Ovary (tissue), 9 donors: ENCODE results near the gene NIPBL. TPM values are rescaled to one million over a fixed set of nuclear protein-coding genes. Genes with fewer than 3 reads are reported as not detected.

Source experiments
- DNase-seq, 5 donors: peaks; one replicate each; pipeline ENCODE4 v3.0.0-alpha.2; 2019 to 2020
- H3K27ac ChIP-seq, 2 donors: fragments of 200-600 bp; one replicate each; pipeline versions ENCODE4 v1.5.1 to v1.8.0; 2019 to 2022
- H3K27me3 ChIP-seq: fragments of 200-600 bp; one replicate; pipeline ENCODE4 v1.8.0; 2022
- H3K36me3 ChIP-seq: fragments of 200-600 bp; sonication (generic); one replicate; pipeline ENCODE4 v1.5.1; 2019
- H3K4me1 ChIP-seq: one replicate; pipeline ENCODE4 v1.8.1; 2013; ENCODE audit warnings: mild to moderate bottlenecking, moderate library complexity; ENCODE audit not compliant: insufficient read depth
- H3K4me3 ChIP-seq: fragments of 200-600 bp; sonication (generic); one replicate; pipeline ENCODE4 v1.5.1; 2017
- H3K9me3 ChIP-seq, 2 donors: fragments of 200-600 bp in 1 of 2; sonication (generic) in 1 of 2; one replicate each; pipeline versions ENCODE4 v1.5.1 to v1.8.1; 2013 to 2019; ENCODE audit warnings: mild to moderate bottlenecking in 1 of 2, moderate library complexity in 1 of 2
- EP300 ChIP-seq: sonication (generic); formaldehyde crosslinking; IDR thresholded peaks from one replicate; pipeline ENCODE4 v1.6.1; 2017; ENCODE audit warnings: antibody characterized with exemption
- POLR2A ChIP-seq: fragments of 450-650 bp; IDR thresholded peaks from one replicate; pipeline ENCODE4 v1.6.1; 2017; ENCODE audit warnings: antibody characterized with exemption, mild to moderate bottlenecking, moderate library complexity
- WGBS, 3 donors: extraction: QIAGEN DNeasy Blood & Tissue Kit in 1 of 3; methylation state at CpG; one replicate each; pipeline versions ENCODE4 v1.1.5 to v1.1.7; 2013 to 2017; 5-methylcytosine and 5-hydroxymethylcytosine counted together
- intact Hi-C, 4 donors: fragments of 100-400 bp; cut with DNase I; formaldehyde crosslinking; loops; one replicate each; pipeline versions ENCODE4 v1.11.0 to v1.15.1; 2022 to 2023
- polyA plus RNA-seq, 2 donors: library from polyadenylated mRNA; stranded (reverse); fragments of 200-250 nt in 1 of 2; fragments of 350-450 nt in 1 of 2; fragmentation: Illumina TruSeq in 1 of 2; extraction: RNeasy Lipid Tissue Mini Kit (QIAGEN cat#74804) in 1 of 2; gene quantifications; one replicate each; pipeline ENCODE4 v1.2.3, GENCODE V29; 2013 to 2014
- total RNA-seq, 7 donors: library from RNA; depleted of rRNA in 2 of 7; stranded (reverse); fragments of >200 nt in 2 of 7; fragmentation: NEBNext Ultra II Directional in 3 of 7; extraction: Animal tissue kit (Norgen Biotek cat#: 25700) in 3 of 7; gene quantifications; one replicate each; pipeline versions ENCODE4 v1.1.0 to v1.2.4, GENCODE V29; 2016 to 2023
- TF ChIP-seq, protein P1 (sequence below), 3 donors: fragments of 450-650 bp in 2 of 3; fragments of 200-600 bp in 1 of 3; IDR thresholded peaks; one replicate each; pipeline versions ENCODE4 v1.5.1 to v1.8.0; 2016 to 2022; ENCODE audit warnings: antibody characterized with exemption in 3 of 3, mild to moderate bottlenecking in 1 of 3
- donor health status: DM: no; HTN: no; CAD: no; lungs with moderate emphysema.
- donor health status: DM: no; HTN: no; CAD: no.
- donor health status: Bipolar disorder and iron deficiency.
- donor health status: DM: yes; HTN: yes; CAD: no.
- donor health status: DM: no; HTN: no; CAD: no.
- donor health status: DM: yes; HTN: yes; CAD: no.

The NIPBL gene
- total and polyA plus RNA-seq, 9 donors = 20.8 to 73.1 (median 61.7) TPM

GRCh38 chr5:36881304-36881703, 4.7 kb downstream of the NIPBL start:
- Histone ChIP-seq H3K9me3 (no peaks in the 10 kb centered on the region), H3K36me3 (no peaks in the 10 kb centered on the region), H3K4me3 (no peak overlapping the region), H3K4me1 (peaks cover 12% of the 10 kb centered on the region), H3K27me3 (no peaks in the 10 kb centered on the region), H3K27ac (no peak overlapping the region)
- TF ChIP-seq EP300 = no peak
- TF ChIP-seq, protein P1, sequence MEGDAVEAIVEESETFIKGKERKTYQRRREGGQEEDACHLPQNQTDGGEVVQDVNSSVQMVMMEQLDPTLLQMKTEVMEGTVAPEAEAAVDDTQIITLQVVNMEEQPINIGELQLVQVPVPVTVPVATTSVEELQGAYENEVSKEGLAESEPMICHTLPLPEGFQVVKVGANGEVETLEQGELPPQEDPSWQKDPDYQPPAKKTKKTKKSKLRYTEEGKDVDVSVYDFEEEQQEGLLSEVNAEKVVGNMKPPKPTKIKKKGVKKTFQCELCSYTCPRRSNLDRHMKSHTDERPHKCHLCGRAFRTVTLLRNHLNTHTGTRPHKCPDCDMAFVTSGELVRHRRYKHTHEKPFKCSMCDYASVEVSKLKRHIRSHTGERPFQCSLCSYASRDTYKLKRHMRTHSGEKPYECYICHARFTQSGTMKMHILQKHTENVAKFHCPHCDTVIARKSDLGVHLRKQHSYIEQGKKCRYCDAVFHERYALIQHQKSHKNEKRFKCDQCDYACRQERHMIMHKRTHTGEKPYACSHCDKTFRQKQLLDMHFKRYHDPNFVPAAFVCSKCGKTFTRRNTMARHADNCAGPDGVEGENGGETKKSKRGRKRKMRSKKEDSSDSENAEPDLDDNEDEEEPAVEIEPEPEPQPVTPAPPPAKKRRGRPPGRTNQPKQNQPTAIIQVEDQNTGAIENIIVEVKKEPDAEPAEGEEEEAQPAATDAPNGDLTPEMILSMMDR (IDR thresholded peaks at IDR 0.05) = no peak
- TF ChIP-seq POLR2A = no peak
- intact Hi-C loops = loop anchor here in 1 of 4 donors (10.0 kb wide), 1 partner anchor 53 kb away; no protein-coding TSS in a partner anchor
- no peak for DNase-seq

- peaks cover 12% of the 10 kb centered on the region for H3K4me1 ChIP-seq
- no peaks in the 10 kb centered on the region for H3K9me3 ChIP-seq
- WGBS, 3 donors = 92 to 97% (median 97%) methylated on average over 1 of the region's 1 CpG
- H3K36me3 ChIP-seq = no peaks in the 10 kb centered on the region
- TF ChIP-seq POLR2A (no peak), EP300 (no peak)
- TF ChIP-seq, protein P1 (IDR thresholded peaks at IDR 0.05) = no peak
- H3K27me3 ChIP-seq = no peaks in the 10 kb centered on the region
- H3K27ac ChIP-seq = no peak overlapping the region
- intact Hi-C loops = loop anchor here in 1 of 4 donors (10.0 kb wide), 1 partner anchor 53 kb away; no protein-coding TSS in a partner anchor
- DNase-seq = no peak
- H3K4me3 ChIP-seq = no peak overlapping the region
Measured at GRCh38 chr5:36881807-36882206, 5.2 kb downstream of the NIPBL start.

- peaks cover 12% of the 10 kb centered on the region for H3K4me1 ChIP-seq
- WGBS, 3 donors = 78 to 85% (median 78%) methylated on average over 3 of the region's 3 CpGs
Measured at GRCh38 chr5:36882250-36882649, 5.7 kb downstream of the NIPBL start.

DNA sequence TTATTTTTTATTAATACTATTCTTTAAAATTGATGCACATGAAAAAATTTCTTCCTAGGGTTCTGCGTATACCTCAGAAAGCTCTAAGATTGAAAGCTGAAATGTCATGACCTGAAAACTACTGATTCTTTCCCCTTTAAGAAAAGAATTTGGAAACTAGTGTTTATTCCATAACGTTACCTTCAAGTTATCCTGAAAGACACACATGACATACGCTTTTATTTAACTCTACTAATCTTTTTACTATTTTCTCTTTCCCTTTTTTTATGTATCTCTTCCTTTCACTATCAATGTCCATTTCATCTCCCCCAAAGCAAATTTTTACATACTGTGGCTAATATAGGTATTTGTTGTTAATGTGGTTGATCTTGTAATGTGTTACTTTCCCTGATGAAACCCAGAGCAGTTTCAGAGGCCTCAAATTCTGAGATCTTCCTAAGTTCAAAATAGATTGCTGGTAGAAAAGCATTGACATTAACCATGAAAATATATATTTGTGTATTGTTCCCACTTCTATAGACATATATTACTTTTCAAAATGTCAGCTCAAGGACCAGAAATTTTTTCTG, 7.4 kb downstream of the NIPBL start:
- Histone ChIP-seq H3K27ac (no peak overlapping the region), H3K36me3 (no peaks in the 10 kb centered on the region), H3K9me3 (no peaks in the 10 kb centered on the region), H3K4me1 (peaks cover 12% of the 10 kb centered on the region), H3K27me3 (no peaks in the 10 kb centered on the region), H3K4me3 (no peak overlapping the region)
- TF ChIP-seq EP300 (no peak), POLR2A (no peak)
- TF ChIP-seq, protein P1 (IDR thresholded peaks at IDR 0.05) = no peak
- intact Hi-C loops = loop anchor here in 1 of 4 donors (10.0 kb wide), 1 partner anchor 51 kb away; no protein-coding TSS in a partner anchor
- 82 to 89% (median 86%) methylated on average over 3 of the region's 3 CpGs for WGBS, 3 donors
- no peak for DNase-seq

More at GRCh38 chr5:36882250-36882649, 5.7 kb downstream of the NIPBL start:
- Histone ChIP-seq H3K27ac (no peak overlapping the region), H3K9me3 (no peaks in the 10 kb centered on the region), H3K4me3 (no peak overlapping the region), H3K27me3 (no peaks in the 10 kb centered on the region), H3K36me3 (no peaks in the 10 kb centered on the region)
- DNase-seq = no peak
- intact Hi-C loops = loop anchor here in 1 of 4 donors (10.0 kb wide), 1 partner anchor 53 kb away; no protein-coding TSS in a partner anchor
- TF ChIP-seq EP300 (no peak), POLR2A (no peak)
- TF ChIP-seq, protein P1 (IDR thresholded peaks at IDR 0.05) = no peak
